Fibroblast of lung (primary cell): ENCODE results near the gene MPL.

ENCODE experiments used
- EZH2 ChIP-seq: IDR thresholded peaks from 2 replicates; pipeline ENCODE4 v1.5.1; 2012; ENCODE audit warnings: low read length, control low read depth, mild to moderate bottlenecking; ENCODE audit errors: missing control alignments
- TF ChIP-seq, protein P1 (sequence below), 2 donors: IDR thresholded peaks in 1 of 2; conservative IDR thresholded peaks in 1 of 2; 1 replicate in 1 of 2; 2 replicates in 1 of 2; pipeline ENCODE4 v1.5.1; 2011 to 2012; ENCODE audit warnings: low read length in 2 of 2, control low read depth in 1 of 2, inconsistent platforms in 1 of 2, low read depth in 1 of 2, mild to moderate bottlenecking in 1 of 2

DNA sequence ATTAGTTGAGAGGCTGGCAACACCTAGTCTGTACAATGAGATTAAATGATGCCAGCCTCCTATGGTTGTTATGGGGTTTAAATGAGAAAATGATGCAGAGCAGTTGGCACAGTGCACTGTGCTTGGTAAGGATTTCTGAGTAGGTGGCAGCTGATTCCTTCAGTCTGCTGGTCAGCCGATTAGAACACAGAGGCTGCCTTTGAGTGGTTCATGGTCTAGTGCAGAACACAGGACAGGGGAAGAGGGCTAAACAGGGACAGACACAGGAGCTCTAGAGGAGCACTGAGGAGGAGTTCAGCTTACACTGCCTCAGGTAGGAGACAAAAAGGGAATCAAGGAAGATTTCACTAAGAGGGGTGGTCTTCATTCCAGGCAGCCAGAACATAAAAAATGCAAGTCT, 35.4 kb upstream of the MPL start:
- TF ChIP-seq, protein P1, sequence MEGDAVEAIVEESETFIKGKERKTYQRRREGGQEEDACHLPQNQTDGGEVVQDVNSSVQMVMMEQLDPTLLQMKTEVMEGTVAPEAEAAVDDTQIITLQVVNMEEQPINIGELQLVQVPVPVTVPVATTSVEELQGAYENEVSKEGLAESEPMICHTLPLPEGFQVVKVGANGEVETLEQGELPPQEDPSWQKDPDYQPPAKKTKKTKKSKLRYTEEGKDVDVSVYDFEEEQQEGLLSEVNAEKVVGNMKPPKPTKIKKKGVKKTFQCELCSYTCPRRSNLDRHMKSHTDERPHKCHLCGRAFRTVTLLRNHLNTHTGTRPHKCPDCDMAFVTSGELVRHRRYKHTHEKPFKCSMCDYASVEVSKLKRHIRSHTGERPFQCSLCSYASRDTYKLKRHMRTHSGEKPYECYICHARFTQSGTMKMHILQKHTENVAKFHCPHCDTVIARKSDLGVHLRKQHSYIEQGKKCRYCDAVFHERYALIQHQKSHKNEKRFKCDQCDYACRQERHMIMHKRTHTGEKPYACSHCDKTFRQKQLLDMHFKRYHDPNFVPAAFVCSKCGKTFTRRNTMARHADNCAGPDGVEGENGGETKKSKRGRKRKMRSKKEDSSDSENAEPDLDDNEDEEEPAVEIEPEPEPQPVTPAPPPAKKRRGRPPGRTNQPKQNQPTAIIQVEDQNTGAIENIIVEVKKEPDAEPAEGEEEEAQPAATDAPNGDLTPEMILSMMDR (conservative IDR thresholded peaks at IDR 0.05 in 1 of 2, IDR thresholded peaks at IDR 0.05 in 1 of 2; ENCODE audit: low read depth in 1 of 2, low read length in 2 of 2) = no peak
- no peak for TF ChIP-seq EZH2
